OCI-LY1 (cell line): ENCODE data around the gene YARS1.

ENCODE experiments used
- CTCF ChIP-seq: fragments of 200-600 bp; sonication (generic), shearing (Covaris generic); IDR thresholded peaks from 2 replicates; pipeline ENCODE4 v1.5.1; 2017; ENCODE audit warnings: mild to moderate bottlenecking, antibody characterized with exemption, low read length, moderate library complexity, mixed read lengths
- EZH2 ChIP-seq: fragments of 200-600 bp; sonication (generic), shearing (Covaris generic); IDR thresholded peaks from 2 replicates; pipeline ENCODE4 v1.8.0; 2017; ENCODE audit warnings: borderline replicate concordance, mixed run types, mild to moderate bottlenecking, antibody characterized with exemption, low read length, moderate library complexity, mixed read lengths

- TF ChIP-seq EZH2 (no peak), CTCF (no peak)
Observed at GRCh38 chr1:32858791-32859190, 41.6 kb upstream of the YARS1 start.
